ENCODE results near the gene ARPIN. TPM values are rescaled to one million over a fixed set of nuclear protein-coding genes. Genes with fewer than 3 reads are reported as not detected.

Gene ARPIN
- total RNA-seq, 1 experiment from 2014 or later = 8.8 TPM

DNA sequence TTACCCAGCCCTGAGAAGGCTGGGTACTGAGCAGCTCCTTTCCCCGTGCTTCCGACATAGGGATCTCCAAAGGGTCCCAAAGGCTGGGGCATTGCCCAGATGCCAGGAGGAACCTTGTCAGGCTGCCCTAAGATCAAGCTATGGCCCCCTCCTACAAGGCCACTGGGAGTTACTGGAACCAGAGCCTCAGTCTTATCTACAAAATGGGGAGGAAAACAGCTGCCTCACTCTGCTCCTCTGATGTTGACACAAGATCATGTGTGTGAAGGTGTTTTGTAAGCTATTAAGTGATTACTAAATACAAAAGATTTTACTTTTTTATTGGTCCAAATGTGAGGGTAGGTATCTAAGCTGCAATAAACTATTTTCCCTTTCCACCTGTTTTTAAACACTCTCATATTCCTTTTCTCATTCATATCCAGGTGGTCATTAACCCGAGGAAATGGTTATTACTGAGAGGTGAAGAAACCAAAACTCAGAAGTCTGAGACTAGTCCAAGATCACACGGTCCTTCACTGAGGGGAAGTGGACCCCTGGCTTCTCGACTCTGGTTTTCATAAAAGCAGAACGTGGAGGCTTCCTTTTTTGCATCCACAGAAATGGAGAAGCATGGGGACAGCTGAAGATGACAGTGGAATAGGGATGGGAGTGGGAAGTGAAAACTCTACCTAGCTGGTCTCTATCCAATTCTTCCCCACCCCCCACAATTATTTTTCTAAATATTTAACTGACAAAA, 1.7 kb downstream of the ARPIN start:
- RAD21 ChIA-PET (ENCODE audit: low non-redundant PET in 1 of 2, low total read pairs in 2 of 2, uncharacterized antibody in 2 of 2, unreplicated experiment in 2 of 2) = interaction anchor here in 1 of 2 experiments (1.1 kb wide), 1 partner anchor 12 kb away, joined by 3 read pairs; no protein-coding TSS in a partner anchor
- H3K4me2 ChIP-seq (ENCODE audit: low read length) = peak overlapping the region; percentile 95
- no peaks in the 10 kb centered on the region for H3K9me2 ChIP-seq (ENCODE audit: insufficient read depth)
- no peak overlapping the region for H2AFZ ChIP-seq (ENCODE audit: low read depth, low read length, poor library complexity, severe bottlenecking)
- intact Hi-C loops (cut with micrococcal nuclease) = loop anchor here (5.0 kb wide), 2 partner anchors 61 to 176 kb away; no protein-coding TSS in a partner anchor
- TF ChIP-seq EGR1 (IDR thresholded peaks at IDR 0.05; ENCODE audit: low read depth) = no peak
- no peaks in the 10 kb centered on the region for H4K20me1 ChIP-seq (ENCODE audit: insufficient read depth)
- H3K36me3 ChIP-seq (ENCODE audit: control insufficient read depth in 1 of 2, insufficient read depth in 2 of 2, low read length in 2 of 2) = no peaks in the 10 kb centered on the region
- ATAC-seq = no peak
- H3K27me3 ChIP-seq (ENCODE audit: insufficient read depth, low read length) = no peaks in the 10 kb centered on the region
- TSS peak; percentile 53 for BruUV-seq (replicated peaks)
- no peak overlapping the region for H3K27ac ChIP-seq (ENCODE audit: low read depth, low read length)
- H3K79me2 ChIP-seq (ENCODE audit: insufficient read depth, low read length) = no peaks in the 10 kb centered on the region
- no peak overlapping the region for H3K4me3 ChIP-seq (replicated peaks in 1 of 2; ENCODE audit: low read depth in 1 of 2, low read length in 2 of 2)
- no peaks in the 10 kb centered on the region for H3K9me3 ChIP-seq (ENCODE audit: control insufficient read depth in 1 of 2, insufficient read depth in 1 of 2, low read depth in 1 of 2, low read length in 2 of 2)
- DNase-seq (ENCODE audit: low read depth, low spot score) = no peak
- peaks cover 13 to 33% of the 10 kb centered on the region in 2 experiments for H3K4me1 ChIP-seq (ENCODE audit: control insufficient read depth in 1 of 2, insufficient read depth in 2 of 2, low read length in 2 of 2)
- no peak overlapping the region for H3K9ac ChIP-seq (ENCODE audit: low read length)
- CTCF ChIA-PET = no interaction called here
- POLR2A ChIA-PET = no interaction called here

DNA sequence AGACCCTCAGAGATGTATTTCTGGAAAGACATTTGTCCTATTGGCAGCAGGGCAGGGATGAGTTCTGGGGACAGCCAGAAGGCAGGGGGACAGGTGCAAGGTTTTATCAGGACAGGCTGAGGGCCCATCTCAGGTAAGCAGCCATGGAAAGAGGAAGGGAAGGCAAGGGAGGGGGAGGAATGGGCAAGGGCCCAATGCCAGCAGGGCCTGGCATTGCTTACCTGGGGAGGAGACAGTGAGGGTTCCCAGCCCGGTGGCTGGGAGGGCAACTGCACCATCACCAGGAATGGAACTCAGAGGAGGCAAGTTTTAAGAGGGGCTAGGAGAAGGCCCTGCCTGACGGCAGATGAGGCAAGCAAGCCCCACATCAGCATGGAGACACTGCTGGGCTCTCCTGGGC, 3.1 kb downstream of the ARPIN start:
- Histone ChIP-seq H3K36me3 (ENCODE audit: control insufficient read depth in 1 of 2, insufficient read depth in 2 of 2, low read length in 2 of 2) (no peaks in the 10 kb centered on the region), H3K9me3 (ENCODE audit: control insufficient read depth in 1 of 2, insufficient read depth in 1 of 2, low read depth in 1 of 2, low read length in 2 of 2) (no peaks in the 10 kb centered on the region), H4K20me1 (ENCODE audit: insufficient read depth) (no peaks in the 10 kb centered on the region), H3K9ac (ENCODE audit: low read length) (no peak overlapping the region), H3K4me2 (ENCODE audit: low read length) (no peak overlapping the region), H3K27ac (ENCODE audit: low read depth, low read length) (no peak overlapping the region), H3K4me3 (replicated peaks in 1 of 2; ENCODE audit: low read depth in 1 of 2, low read length in 2 of 2) (no peak overlapping the region), H3K27me3 (ENCODE audit: insufficient read depth, low read length) (no peaks in the 10 kb centered on the region), H3K79me2 (ENCODE audit: insufficient read depth, low read length) (no peaks in the 10 kb centered on the region), H3K9me2 (ENCODE audit: insufficient read depth) (no peaks in the 10 kb centered on the region), H2AFZ (ENCODE audit: low read depth, low read length, poor library complexity, severe bottlenecking) (no peak overlapping the region), H3K4me1 (ENCODE audit: control insufficient read depth in 1 of 2, insufficient read depth in 2 of 2, low read length in 2 of 2) (peaks cover 8 to 20% of the 10 kb centered on the region in 2 experiments; a peak in 3 of 4 replicates)
- intact Hi-C loops (cut with micrococcal nuclease) = loop anchor here (5.0 kb wide), 2 partner anchors 63 to 178 kb away; no protein-coding TSS in a partner anchor
- ATAC-seq = no peak
- POLR2A ChIA-PET = no interaction called here
- BruUV-seq (replicated peaks) = no TSS peak
- RAD21 ChIA-PET (ENCODE audit: low non-redundant PET in 1 of 2, low total read pairs in 2 of 2, uncharacterized antibody in 2 of 2, unreplicated experiment in 2 of 2) = interaction anchor here in 1 of 2 experiments (0.6 kb wide), 1 partner anchor 11 kb away, joined by 4 read pairs; no protein-coding TSS in a partner anchor
- no peak for DNase-seq (ENCODE audit: low read depth, low spot score)
- CTCF ChIA-PET = no interaction called here
- TF ChIP-seq POLR2AphosphoS5 (IDR thresholded peaks at IDR 0.05; ENCODE audit: low read depth, low read length) (no peak), SRF (IDR thresholded peaks at IDR 0.05; ENCODE audit: low read depth) (no peak), ZBTB33 (IDR thresholded peaks at IDR 0.05; ENCODE audit: extremely low read depth, insufficient replicate concordance, low read length) (no peak), FOSL1 (IDR thresholded peaks at IDR 0.05; ENCODE audit: low read depth) (no peak), ZFX (IDR thresholded peaks at IDR 0.05) (no peak), CEBPB (IDR thresholded peaks at IDR 0.05; ENCODE audit: low read depth) (no peak), YY1 (IDR thresholded peaks at IDR 0.05; ENCODE audit: extremely low read depth, insufficient replicate concordance, low read depth, low read length) (no peak), ELF1 (IDR thresholded peaks at IDR 0.05; ENCODE audit: borderline replicate concordance, low read depth) (no peak)
- TF ChIP-seq, protein P1, sequence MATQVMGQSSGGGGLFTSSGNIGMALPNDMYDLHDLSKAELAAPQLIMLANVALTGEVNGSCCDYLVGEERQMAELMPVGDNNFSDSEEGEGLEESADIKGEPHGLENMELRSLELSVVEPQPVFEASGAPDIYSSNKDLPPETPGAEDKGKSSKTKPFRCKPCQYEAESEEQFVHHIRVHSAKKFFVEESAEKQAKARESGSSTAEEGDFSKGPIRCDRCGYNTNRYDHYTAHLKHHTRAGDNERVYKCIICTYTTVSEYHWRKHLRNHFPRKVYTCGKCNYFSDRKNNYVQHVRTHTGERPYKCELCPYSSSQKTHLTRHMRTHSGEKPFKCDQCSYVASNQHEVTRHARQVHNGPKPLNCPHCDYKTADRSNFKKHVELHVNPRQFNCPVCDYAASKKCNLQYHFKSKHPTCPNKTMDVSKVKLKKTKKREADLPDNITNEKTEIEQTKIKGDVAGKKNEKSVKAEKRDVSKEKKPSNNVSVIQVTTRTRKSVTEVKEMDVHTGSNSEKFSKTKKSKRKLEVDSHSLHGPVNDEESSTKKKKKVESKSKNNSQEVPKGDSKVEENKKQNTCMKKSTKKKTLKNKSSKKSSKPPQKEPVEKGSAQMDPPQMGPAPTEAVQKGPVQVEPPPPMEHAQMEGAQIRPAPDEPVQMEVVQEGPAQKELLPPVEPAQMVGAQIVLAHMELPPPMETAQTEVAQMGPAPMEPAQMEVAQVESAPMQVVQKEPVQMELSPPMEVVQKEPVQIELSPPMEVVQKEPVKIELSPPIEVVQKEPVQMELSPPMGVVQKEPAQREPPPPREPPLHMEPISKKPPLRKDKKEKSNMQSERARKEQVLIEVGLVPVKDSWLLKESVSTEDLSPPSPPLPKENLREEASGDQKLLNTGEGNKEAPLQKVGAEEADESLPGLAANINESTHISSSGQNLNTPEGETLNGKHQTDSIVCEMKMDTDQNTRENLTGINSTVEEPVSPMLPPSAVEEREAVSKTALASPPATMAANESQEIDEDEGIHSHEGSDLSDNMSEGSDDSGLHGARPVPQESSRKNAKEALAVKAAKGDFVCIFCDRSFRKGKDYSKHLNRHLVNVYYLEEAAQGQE (IDR thresholded peaks at IDR 0.05; ENCODE audit: low read depth) = no peak
- TF ChIP-seq, protein P2, sequence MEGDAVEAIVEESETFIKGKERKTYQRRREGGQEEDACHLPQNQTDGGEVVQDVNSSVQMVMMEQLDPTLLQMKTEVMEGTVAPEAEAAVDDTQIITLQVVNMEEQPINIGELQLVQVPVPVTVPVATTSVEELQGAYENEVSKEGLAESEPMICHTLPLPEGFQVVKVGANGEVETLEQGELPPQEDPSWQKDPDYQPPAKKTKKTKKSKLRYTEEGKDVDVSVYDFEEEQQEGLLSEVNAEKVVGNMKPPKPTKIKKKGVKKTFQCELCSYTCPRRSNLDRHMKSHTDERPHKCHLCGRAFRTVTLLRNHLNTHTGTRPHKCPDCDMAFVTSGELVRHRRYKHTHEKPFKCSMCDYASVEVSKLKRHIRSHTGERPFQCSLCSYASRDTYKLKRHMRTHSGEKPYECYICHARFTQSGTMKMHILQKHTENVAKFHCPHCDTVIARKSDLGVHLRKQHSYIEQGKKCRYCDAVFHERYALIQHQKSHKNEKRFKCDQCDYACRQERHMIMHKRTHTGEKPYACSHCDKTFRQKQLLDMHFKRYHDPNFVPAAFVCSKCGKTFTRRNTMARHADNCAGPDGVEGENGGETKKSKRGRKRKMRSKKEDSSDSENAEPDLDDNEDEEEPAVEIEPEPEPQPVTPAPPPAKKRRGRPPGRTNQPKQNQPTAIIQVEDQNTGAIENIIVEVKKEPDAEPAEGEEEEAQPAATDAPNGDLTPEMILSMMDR (IDR thresholded peaks at IDR 0.05 in 2 of 3, conservative IDR thresholded peaks at IDR 0.05 in 1 of 3; ENCODE audit: borderline replicate concordance in 1 of 3, insufficient read depth in 1 of 3, low read depth in 2 of 3, low read length in 2 of 3) = no peak
